ENCODE results near the gene OAF.

OAF gene

GRCh38 chr11:120184371-120184945 is 26.4 kb upstream of the OAF start:
- no peak for DNase-seq

GRCh38 chr11:120184946-120185705 is 25.7 kb upstream of the OAF start:
- no peak for DNase-seq

GRCh38 chr11:120185706-120186455 is 25.0 kb upstream of the OAF start:
- no peak for DNase-seq

GRCh38 chr11:120186456-120186773 is 24.4 kb upstream of the OAF start:
- no peak for DNase-seq

GRCh38 chr11:120186774-120187591 is 23.8 kb upstream of the OAF start:
- no peak for DNase-seq

- DNase-seq: no peak
Measured at GRCh38 chr11:120188371-120188770, 22.5 kb upstream of the OAF start.

- DNase-seq: no peak
Measured at GRCh38 chr11:120188811-120189455, 21.9 kb upstream of the OAF start.

- no peak for DNase-seq
Measured at GRCh38 chr11:120191058-120191457, 19.8 kb upstream of the OAF start.

GRCh38 chr11:120192831-120193625 is 17.8 kb upstream of the OAF start:
- DNase-seq: no peak

GRCh38 chr11:120194166-120194565 is 16.7 kb upstream of the OAF start:
- DNase-seq: no peak

- no peak for DNase-seq
Measured at GRCh38 chr11:120195601-120196320, 15.1 kb upstream of the OAF start.

GRCh38 chr11:120196826-120197225 is 14.0 kb upstream of the OAF start:
- DNase-seq: no peak

- DNase-seq: no peak
Measured at GRCh38 chr11:120197251-120197891, 13.5 kb upstream of the OAF start.

GRCh38 chr11:120197977-120198376 is 12.9 kb upstream of the OAF start:
- no peak for DNase-seq

- no peak for DNase-seq
Measured at GRCh38 chr11:120198403-120198786, 12.4 kb upstream of the OAF start.

GRCh38 chr11:120198787-120199469 is 11.9 kb upstream of the OAF start:
- DNase-seq: no peak

- DNase-seq: no peak
Measured at GRCh38 chr11:120199613-120200012, 11.2 kb upstream of the OAF start.

GRCh38 chr11:120200677-120201076 is 10.2 kb upstream of the OAF start:
- no peak for DNase-seq

- no peak for DNase-seq
Measured at GRCh38 chr11:120201653-120202052, 9.2 kb upstream of the OAF start.

GRCh38 chr11:120203626-120204025 is 7.2 kb upstream of the OAF start:
- no peak for DNase-seq
